Measurements from ENCODE around the gene ARHGAP24.

Gene ARHGAP24

GRCh38 chr4:85580489-85580888 is 105.5 kb downstream of the ARHGAP24 start:
- DNase-seq (ENCODE audit: low read depth in 2 of 2) = no peak

- DNase-seq (ENCODE audit: low read depth in 2 of 2) = no peak
These were observed 113.0 kb downstream of the ARHGAP24 start for GRCh38 chr4:85587952-85588351.

- no peak for DNase-seq (ENCODE audit: low read depth in 2 of 2)
These were observed 116.6 kb downstream of the ARHGAP24 start for GRCh38 chr4:85591406-85592098.

- DNase-seq (ENCODE audit: low read depth in 2 of 2) = no peak
These were observed 120.3 kb downstream of the ARHGAP24 start for GRCh38 chr4:85595098-85595775.

GRCh38 chr4:85595796-85596559 is 121.0 kb downstream of the ARHGAP24 start:
- DNase-seq (ENCODE audit: low read depth in 2 of 2) = no peak

- no peak for DNase-seq (ENCODE audit: low read depth in 2 of 2)
These were observed 124.0 kb downstream of the ARHGAP24 start for GRCh38 chr4:85598936-85599335.

- DNase-seq (ENCODE audit: low read depth in 2 of 2) = no peak
These were observed 125.6 kb downstream of the ARHGAP24 start for GRCh38 chr4:85600501-85600900.

GRCh38 chr4:85603437-85604336 is 128.7 kb downstream of the ARHGAP24 start:
- DNase-seq (ENCODE audit: low read depth in 2 of 2) = no peak

- no peak for DNase-seq (ENCODE audit: low read depth in 2 of 2)
These were observed 131.6 kb downstream of the ARHGAP24 start for GRCh38 chr4:85606505-85606904.

GRCh38 chr4:85607624-85608023 is 132.7 kb downstream of the ARHGAP24 start:
- no peak for DNase-seq (ENCODE audit: low read depth in 2 of 2)

- no peak for DNase-seq (ENCODE audit: low read depth in 2 of 2)
These were observed 135.5 kb downstream of the ARHGAP24 start for GRCh38 chr4:85610450-85610849.

GRCh38 chr4:85611661-85612060 is 136.7 kb downstream of the ARHGAP24 start:
- no peak for DNase-seq (ENCODE audit: low read depth in 2 of 2)

- DNase-seq (ENCODE audit: low read depth in 2 of 2) = no peak
These were observed 139.0 kb downstream of the ARHGAP24 start for GRCh38 chr4:85613901-85614300.

GRCh38 chr4:85615952-85616351 is 141.0 kb downstream of the ARHGAP24 start:
- no peak for DNase-seq (ENCODE audit: low read depth in 2 of 2)

- DNase-seq (ENCODE audit: low read depth in 2 of 2) = no peak
These were observed 142.3 kb downstream of the ARHGAP24 start for GRCh38 chr4:85617202-85617601.

- DNase-seq (ENCODE audit: low read depth in 2 of 2) = no peak
These were observed 158.0 kb downstream of the ARHGAP24 start for GRCh38 chr4:85632981-85633380.

GRCh38 chr4:85637778-85638177 is 162.8 kb downstream of the ARHGAP24 start:
- no peak for DNase-seq (ENCODE audit: low read depth in 2 of 2)

GRCh38 chr4:85639946-85640345 is 165.0 kb downstream of the ARHGAP24 start:
- no peak for DNase-seq (ENCODE audit: low read depth in 2 of 2)

GRCh38 chr4:85642356-85643100 is 167.6 kb downstream of the ARHGAP24 start:
- DNase-seq (ENCODE audit: low read depth in 2 of 2) = no peak

- DNase-seq (ENCODE audit: low read depth in 2 of 2) = no peak
These were observed 169.1 kb downstream of the ARHGAP24 start for GRCh38 chr4:85644061-85644460.

GRCh38 chr4:85650908-85651307 is 176.0 kb downstream of the ARHGAP24 start:
- DNase-seq (ENCODE audit: low read depth in 2 of 2) = no peak

Data from stimulated activated CD4-positive, alpha-beta T cell treated with anti-CD3 and anti-CD28 coated beads, Interleukin-1b, Interleukin-23, amount 100 ng/mL, for 1 hour (primary cell).